ENCODE results near the gene TRIM60. TPM values are rescaled to one million over a fixed set of nuclear protein-coding genes. Genes with fewer than 3 reads are reported as not detected.
"Not testable (repeated sequence)": the region's sequence is repeated elsewhere in the genome, so short reads cannot be mapped to it uniquely, and the experiment has no call there.

TRIM60 gene
- total RNA-seq, 4 donors from 2014 or later: not detected

GRCh38 chr4:165070560-165070959 is 38.8 kb downstream of the TRIM60 start:
- no peak overlapping the region for H3K27ac ChIP-seq
- H3K9me3 ChIP-seq: no peaks in the 10 kb centered on the region
- H3K4me1 ChIP-seq: no peaks in the 10 kb centered on the region
- H3K4me3 ChIP-seq: no peak overlapping the region
- peaks cover 0 to 19% of the 10 kb centered on the region in 2 donors for H3K36me3 ChIP-seq
- 71 to 86% methylated on average over 1 of the region's 1 CpG for WGBS, 2 donors (ENCODE audit: low coverage in 1 of 2)
- no peak for TF ChIP-seq EP300 (IDR thresholded peaks at IDR 0.05)
- no peak for TF ChIP-seq POLR2AphosphoS5 (IDR thresholded peaks at IDR 0.05)
- no peak for TF ChIP-seq POLR2A (IDR thresholded peaks at IDR 0.05)
- TF ChIP-seq CTCF (IDR thresholded peaks at IDR 0.05): no peak
- no peak for ATAC-seq
- no peaks in the 10 kb centered on the region for H3K27me3 ChIP-seq

GRCh38 chr4:165073346-165073745 is 41.5 kb downstream of the TRIM60 start:
- H3K27me3 ChIP-seq, H3K9me3 ChIP-seq, H3K4me1 ChIP-seq, H3K4me3 ChIP-seq, H3K27ac ChIP-seq, ATAC-seq: not testable (repeated sequence)
- peaks cover 0 to 45% of the 10 kb centered on the region in 2 donors for H3K36me3 ChIP-seq
- WGBS, 2 donors (ENCODE audit: low coverage in 1 of 2): 62 to 80% methylated on average over 3 to 7 of the region's 11 CpGs

GRCh38 chr4:165077034-165077578 is 45.3 kb downstream of the TRIM60 start:
- TF ChIP-seq POLR2A (IDR thresholded peaks at IDR 0.05) (no peak), POLR2AphosphoS5 (IDR thresholded peaks at IDR 0.05) (no peak), EP300 (IDR thresholded peaks at IDR 0.05) (no peak), CTCF (IDR thresholded peaks at IDR 0.05) (no peak)
- ATAC-seq: no peak
- H3K27ac ChIP-seq: no peak overlapping the region
- no peaks in the 10 kb centered on the region for H3K9me3 ChIP-seq
- WGBS, 2 donors (ENCODE audit: low coverage in 1 of 2): 91 to 93% methylated on average over 3 to 5 of the region's 5 CpGs
- H3K27me3 ChIP-seq: no peaks in the 10 kb centered on the region
- H3K36me3 ChIP-seq: peaks cover 0 to 69% of the 10 kb centered on the region in 2 donors
- H3K4me3 ChIP-seq: no peak overlapping the region
- H3K4me1 ChIP-seq: no peaks in the 10 kb centered on the region

- no peak for TF ChIP-seq CTCF (IDR thresholded peaks at IDR 0.05)
- no peak for TF ChIP-seq EP300 (IDR thresholded peaks at IDR 0.05)
- no peak for TF ChIP-seq POLR2A (IDR thresholded peaks at IDR 0.05)
- no peak for TF ChIP-seq POLR2AphosphoS5 (IDR thresholded peaks at IDR 0.05)
- no peaks in the 10 kb centered on the region for H3K4me1 ChIP-seq
- peaks cover 0 to 69% of the 10 kb centered on the region in 2 donors for H3K36me3 ChIP-seq
- WGBS, 2 donors (ENCODE audit: low coverage in 1 of 2): 13 to 18% methylated on average over 6 of the region's 6 CpGs
- H3K27ac ChIP-seq: no peak overlapping the region
- H3K9me3 ChIP-seq: no peaks in the 10 kb centered on the region
- H3K4me3 ChIP-seq: no peak overlapping the region
- ATAC-seq: no peak
- no peaks in the 10 kb centered on the region for H3K27me3 ChIP-seq
Measured at GRCh38 chr4:165079476-165079875, 47.7 kb downstream of the TRIM60 start.

GRCh38 chr4:165084787-165085186 is 53.0 kb downstream of the TRIM60 start:
- H3K27ac ChIP-seq, H3K4me3 ChIP-seq, H3K27me3 ChIP-seq, ATAC-seq, H3K4me1 ChIP-seq, H3K9me3 ChIP-seq: not testable (repeated sequence)
- H3K36me3 ChIP-seq: peaks cover 9 to 70% of the 10 kb centered on the region in 2 donors
- 80 to 83% methylated on average over 1 to 6 of the region's 7 CpGs for WGBS, 2 donors (ENCODE audit: low coverage in 1 of 2)

GRCh38 chr4:165085946-165086345 is 54.1 kb downstream of the TRIM60 start:
- Histone ChIP-seq H3K27ac (no peak overlapping the region), H3K4me3 (no peak overlapping the region), H3K36me3 (peaks cover 9 to 75% of the 10 kb centered on the region in 2 donors), H3K9me3 (no peaks in the 10 kb centered on the region), H3K27me3 (no peaks in the 10 kb centered on the region), H3K4me1 (no peaks in the 10 kb centered on the region)
- TF ChIP-seq POLR2AphosphoS5 (IDR thresholded peaks at IDR 0.05) (no peak), EP300 (IDR thresholded peaks at IDR 0.05) (no peak), POLR2A (IDR thresholded peaks at IDR 0.05) (no peak), CTCF (IDR thresholded peaks at IDR 0.05) (no peak)
- ATAC-seq: no peak
- 100% methylated on average over 1 of the region's 2 CpGs for WGBS, 2 donors (ENCODE audit: low coverage in 1 of 2)
